Measurements from ENCODE around the gene NF1.

DNA sequence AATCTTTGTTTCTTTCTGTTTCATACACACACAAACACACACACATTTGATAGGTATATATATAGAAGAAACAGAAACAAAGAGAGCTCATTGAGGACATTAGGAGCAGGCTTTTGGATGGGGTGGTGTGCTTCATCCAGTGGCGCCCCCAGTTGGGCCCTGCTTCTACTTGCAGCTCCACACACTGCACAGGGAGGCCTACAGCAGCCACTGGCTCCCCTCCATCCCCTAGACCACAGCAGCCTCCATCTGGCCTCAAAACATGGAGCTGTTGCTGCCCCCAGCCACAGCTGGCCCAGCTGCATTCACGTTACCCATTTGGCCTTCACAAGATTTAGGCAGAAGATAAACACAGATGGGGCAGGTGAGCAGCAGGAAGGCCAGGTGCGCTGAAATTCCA, 33.1 kb upstream of the NF1 start:
- TF ChIP-seq, protein P1, sequence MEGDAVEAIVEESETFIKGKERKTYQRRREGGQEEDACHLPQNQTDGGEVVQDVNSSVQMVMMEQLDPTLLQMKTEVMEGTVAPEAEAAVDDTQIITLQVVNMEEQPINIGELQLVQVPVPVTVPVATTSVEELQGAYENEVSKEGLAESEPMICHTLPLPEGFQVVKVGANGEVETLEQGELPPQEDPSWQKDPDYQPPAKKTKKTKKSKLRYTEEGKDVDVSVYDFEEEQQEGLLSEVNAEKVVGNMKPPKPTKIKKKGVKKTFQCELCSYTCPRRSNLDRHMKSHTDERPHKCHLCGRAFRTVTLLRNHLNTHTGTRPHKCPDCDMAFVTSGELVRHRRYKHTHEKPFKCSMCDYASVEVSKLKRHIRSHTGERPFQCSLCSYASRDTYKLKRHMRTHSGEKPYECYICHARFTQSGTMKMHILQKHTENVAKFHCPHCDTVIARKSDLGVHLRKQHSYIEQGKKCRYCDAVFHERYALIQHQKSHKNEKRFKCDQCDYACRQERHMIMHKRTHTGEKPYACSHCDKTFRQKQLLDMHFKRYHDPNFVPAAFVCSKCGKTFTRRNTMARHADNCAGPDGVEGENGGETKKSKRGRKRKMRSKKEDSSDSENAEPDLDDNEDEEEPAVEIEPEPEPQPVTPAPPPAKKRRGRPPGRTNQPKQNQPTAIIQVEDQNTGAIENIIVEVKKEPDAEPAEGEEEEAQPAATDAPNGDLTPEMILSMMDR (IDR thresholded peaks at IDR 0.05): no peak
- TF ChIP-seq POLR2A (IDR thresholded peaks at IDR 0.05): no peak
